AG09309 (cell line): ENCODE results near the gene NENF.

Experiments
- DNase-seq: peaks from one replicate; pipeline ENCODE4 v3.0.0-alpha.2; 2010; ENCODE audit warnings: low read depth
- H3K4me3 ChIP-seq: 2 replicates; pipeline ENCODE4 v1.5.1; 2011; ENCODE audit warnings: mild to moderate bottlenecking, low read depth, low read length, moderate library complexity; ENCODE audit not compliant: control insufficient read depth
- TF ChIP-seq, protein P1 (sequence below): IDR thresholded peaks from 2 replicates; pipeline ENCODE4 v1.5.1; 2011; ENCODE audit warnings: mild to moderate bottlenecking, low read depth, low read length, inconsistent platforms; ENCODE audit not compliant: insufficient read depth, control insufficient read depth; ENCODE audit errors: missing control alignments

Gene NENF

DNA sequence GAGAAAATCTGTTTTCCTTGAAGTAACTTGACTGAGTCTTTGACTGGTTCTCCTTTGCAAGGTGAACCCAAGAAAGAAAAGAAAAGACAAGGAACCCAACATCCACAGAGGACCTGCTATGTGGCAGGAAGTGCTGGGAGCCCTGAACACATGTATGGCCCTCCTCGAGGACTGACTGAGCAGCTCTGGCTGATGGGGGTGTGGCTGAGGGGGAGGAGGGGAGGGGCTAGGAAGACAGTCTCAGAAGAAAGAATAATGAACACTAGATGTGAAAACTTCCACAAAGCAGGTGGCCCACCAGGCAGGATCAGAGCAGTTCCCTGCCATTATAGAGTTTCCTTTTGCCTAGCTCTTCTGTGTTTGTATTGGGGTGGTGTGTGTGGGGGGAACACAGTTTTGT is 26.1 kb downstream of the NENF start:
- DNase-seq = no peak
- no peak overlapping the region for H3K4me3 ChIP-seq
- TF ChIP-seq, protein P1, sequence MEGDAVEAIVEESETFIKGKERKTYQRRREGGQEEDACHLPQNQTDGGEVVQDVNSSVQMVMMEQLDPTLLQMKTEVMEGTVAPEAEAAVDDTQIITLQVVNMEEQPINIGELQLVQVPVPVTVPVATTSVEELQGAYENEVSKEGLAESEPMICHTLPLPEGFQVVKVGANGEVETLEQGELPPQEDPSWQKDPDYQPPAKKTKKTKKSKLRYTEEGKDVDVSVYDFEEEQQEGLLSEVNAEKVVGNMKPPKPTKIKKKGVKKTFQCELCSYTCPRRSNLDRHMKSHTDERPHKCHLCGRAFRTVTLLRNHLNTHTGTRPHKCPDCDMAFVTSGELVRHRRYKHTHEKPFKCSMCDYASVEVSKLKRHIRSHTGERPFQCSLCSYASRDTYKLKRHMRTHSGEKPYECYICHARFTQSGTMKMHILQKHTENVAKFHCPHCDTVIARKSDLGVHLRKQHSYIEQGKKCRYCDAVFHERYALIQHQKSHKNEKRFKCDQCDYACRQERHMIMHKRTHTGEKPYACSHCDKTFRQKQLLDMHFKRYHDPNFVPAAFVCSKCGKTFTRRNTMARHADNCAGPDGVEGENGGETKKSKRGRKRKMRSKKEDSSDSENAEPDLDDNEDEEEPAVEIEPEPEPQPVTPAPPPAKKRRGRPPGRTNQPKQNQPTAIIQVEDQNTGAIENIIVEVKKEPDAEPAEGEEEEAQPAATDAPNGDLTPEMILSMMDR = no peak

DNA sequence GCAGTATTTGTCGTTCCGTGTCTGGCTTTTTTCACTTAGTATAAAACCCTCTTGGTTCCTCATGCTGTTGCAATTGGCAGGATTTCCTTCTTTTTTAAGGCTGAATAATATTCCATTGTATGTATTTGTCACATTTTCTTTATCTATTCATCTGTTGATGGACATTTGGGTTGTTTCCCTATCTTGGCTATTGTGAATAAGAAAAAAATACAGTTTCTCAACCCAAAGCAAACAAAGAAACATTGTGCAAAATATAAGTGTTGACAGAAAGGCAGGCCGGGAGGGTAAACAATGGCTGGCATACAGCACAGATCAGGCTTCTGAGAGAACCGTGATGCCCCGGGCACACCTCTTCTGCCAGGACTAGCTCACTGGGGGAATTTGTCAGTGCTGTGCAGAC is 26.9 kb downstream of the NENF start:
- no peak overlapping the region for H3K4me3 ChIP-seq
- TF ChIP-seq, protein P1 = no peak
- no peak for DNase-seq

DNA sequence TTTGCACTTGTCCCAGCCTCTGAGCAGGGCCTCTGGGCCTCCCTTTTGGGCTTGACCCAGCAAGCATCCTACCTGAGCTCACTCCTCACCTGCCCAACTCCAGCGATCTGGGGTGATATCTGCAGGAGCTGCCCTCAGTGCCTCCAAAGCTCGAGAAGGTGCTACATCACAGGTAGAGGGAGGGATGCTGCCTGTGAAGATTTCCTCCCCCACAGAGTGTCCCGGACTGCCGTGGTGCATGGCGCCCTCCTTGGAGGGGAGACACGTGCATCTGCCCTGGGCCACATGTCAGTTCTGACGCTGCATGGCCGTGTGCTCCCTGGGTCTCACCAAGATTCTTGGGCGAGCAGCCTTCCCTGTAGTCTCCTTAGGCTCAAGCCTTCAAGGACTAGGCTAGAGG is 27.7 kb downstream of the NENF start:
- TF ChIP-seq, protein P1 = no peak
- DNase-seq = no peak
- no peak overlapping the region for H3K4me3 ChIP-seq

DNA sequence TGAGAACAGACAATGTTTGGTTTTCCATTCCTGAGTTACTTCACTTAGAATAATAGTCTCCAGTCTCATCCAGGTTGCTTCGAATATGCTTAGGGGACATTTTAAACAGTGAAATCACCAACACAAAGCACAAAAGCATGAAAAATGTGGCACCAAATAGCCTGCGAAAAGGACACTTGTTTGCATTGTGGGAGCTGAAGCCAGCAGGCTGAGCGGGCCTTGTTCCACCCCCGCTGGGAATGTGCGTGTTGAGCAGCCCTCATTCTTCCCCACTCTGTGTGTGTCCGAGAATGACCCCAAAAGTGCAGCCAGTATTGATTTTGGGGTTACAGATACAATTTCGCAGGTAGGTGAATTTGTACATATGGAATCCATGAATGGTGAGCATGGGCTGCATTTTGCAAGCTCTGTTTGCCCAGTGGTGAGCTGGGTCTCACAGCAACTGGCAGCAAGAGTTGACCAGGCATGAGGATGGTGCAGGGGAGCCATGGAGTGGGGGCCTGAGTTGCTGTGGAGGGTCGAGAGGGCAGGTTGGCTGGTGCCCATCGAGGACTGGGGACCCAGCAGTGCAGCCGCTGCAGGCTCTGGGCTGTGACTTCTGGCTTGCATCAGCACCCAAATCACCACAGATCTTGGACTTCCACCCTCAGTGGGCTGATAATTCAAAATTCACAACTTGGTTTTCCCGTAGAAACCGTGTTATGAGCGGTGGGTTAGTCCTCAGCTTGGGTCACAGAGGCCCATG is 29.4 kb downstream of the NENF start:
- no peak for DNase-seq
- no peak overlapping the region for H3K4me3 ChIP-seq
- TF ChIP-seq, protein P1 = no peak

DNA sequence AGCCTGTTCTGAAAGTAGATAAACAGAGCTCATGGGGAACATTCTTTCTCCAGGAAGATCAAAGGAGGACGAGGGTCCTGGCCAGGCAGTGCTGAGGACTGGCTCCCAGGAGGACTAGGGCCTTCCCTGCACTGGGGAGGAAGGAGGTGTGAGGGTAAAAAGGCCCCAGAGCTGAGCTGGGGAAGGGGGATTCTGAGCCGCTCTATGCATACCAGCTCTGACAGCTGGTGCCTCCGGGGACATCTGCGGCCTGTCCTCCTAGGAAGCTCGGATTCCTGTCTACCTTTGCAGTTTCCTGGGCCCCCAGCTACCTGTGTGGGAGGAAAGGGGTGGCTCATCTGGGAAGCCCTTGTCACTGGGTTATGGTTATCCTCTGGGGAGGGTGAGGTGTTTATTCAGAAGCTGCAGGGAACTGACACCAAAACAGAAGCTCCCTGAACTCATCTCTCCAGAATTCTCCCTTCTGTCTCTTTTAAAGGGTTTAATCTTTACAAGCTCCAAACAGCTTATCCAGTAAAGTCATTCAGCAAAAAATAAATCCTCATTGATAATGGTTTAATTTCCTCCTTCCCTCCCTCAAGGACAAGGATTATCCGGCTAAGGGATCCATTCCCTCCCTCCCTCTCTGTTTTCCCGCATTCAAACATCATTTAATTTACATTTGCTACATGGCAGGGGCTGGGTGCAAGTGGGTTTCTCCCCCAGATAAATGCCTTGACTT is 31.0 kb downstream of the NENF start:
- H3K4me3 ChIP-seq = no peak overlapping the region
- TF ChIP-seq, protein P1 = no peak
- DNase-seq = no peak

DNA sequence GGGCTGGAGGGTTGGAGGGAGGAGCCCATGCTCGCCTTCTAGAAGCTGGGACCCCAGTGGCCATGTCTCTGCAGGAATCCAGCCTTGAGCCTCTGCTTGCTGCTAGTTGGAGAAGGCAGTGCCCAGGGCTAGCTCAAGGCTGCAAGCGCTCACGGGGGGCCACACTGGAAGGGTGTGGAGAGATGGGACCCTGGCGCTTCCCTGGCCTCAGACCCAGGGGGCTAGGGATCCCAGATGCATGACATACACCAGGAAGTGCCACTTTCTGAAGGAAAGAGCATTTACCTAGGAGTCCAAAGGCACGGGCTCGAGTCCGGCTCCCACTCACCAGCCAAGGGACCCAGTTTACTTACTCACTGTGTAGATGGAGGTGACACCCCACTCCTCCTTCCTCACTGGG is 32.6 kb downstream of the NENF start:
- H3K4me3 ChIP-seq = no peak overlapping the region

More for the DNA sequence above, 32.6 kb downstream of the NENF start:
- TF ChIP-seq, protein P1 = no peak
- DNase-seq = no peak
